HepG2 (cell line): ENCODE measurements around the gene MAPK12. TPM values are rescaled to one million over a fixed set of nuclear protein-coding genes. Genes with fewer than 3 reads are reported as not detected.
A peak's percentile ranks its signal among the peaks of the same experiment; 100 is the strongest.

Experiments
- CCDC6 ChIP-seq: sonication (generic); formaldehyde crosslinking; IDR thresholded peaks from 2 replicates; pipeline ENCODE4 v1.8.1; 2022; ENCODE audit warnings: mild to moderate bottlenecking, missing genetic modification reagents, moderate library complexity
- CREM ChIP-seq, 2 experiments: sonication (generic) in 1 of 2; formaldehyde crosslinking in 1 of 2; IDR thresholded peaks; 2 replicates each; pipeline versions ENCODE4 v1.4.0 to v1.6.1; 2016 to 2020; ENCODE audit warnings: antibody characterized with exemption in 1 of 2, mild to moderate bottlenecking in 1 of 2, missing genetic modification reagents in 1 of 2
- EHMT2 ChIP-seq: fragments of 200-600 bp; sonication (generic); IDR thresholded peaks from 2 replicates; pipeline ENCODE4 v1.7.0; 2017; ENCODE audit warnings: antibody characterized with exemption, low read depth, low read length, borderline replicate concordance
- GABPA ChIP-seq, 2 experiments: IDR thresholded peaks; 2 replicates each; pipeline ENCODE4 v1.6.1; 2011 to 2016; ENCODE audit warnings: low read depth in 2 of 2, low read length in 1 of 2, missing biosample characterization in 1 of 2, missing genetic modification characterization in 1 of 2
- HDAC2 ChIP-seq: sonication (generic); formaldehyde crosslinking; IDR thresholded peaks from 2 replicates; pipeline ENCODE4 v1.4.0; 2020; ENCODE audit warnings: missing genetic modification reagents
- IKZF4 ChIP-seq: sonication (generic); formaldehyde crosslinking; IDR thresholded peaks from 2 replicates; pipeline ENCODE4 v1.5.1; 2020; ENCODE audit warnings: borderline replicate concordance, mild to moderate bottlenecking, low read depth, missing genetic modification reagents; ENCODE audit errors: not compliant biosample characterization
- MAF1 ChIP-seq: sonication (generic); formaldehyde crosslinking; IDR thresholded peaks from 2 replicates; pipeline ENCODE4 v1.5.0; 2020; ENCODE audit warnings: missing genetic modification reagents, borderline replicate concordance
- MED1 ChIP-seq: sonication (generic); formaldehyde crosslinking; IDR thresholded peaks from 2 replicates; pipeline ENCODE4 v1.4.0; 2020; ENCODE audit warnings: missing genetic modification reagents
- MTA1 ChIP-seq: sonication (generic); formaldehyde crosslinking; IDR thresholded peaks from 2 replicates; pipeline ENCODE4 v1.4.0; 2020; ENCODE audit warnings: missing genetic modification reagents, mild to moderate bottlenecking, borderline replicate concordance
- MXD4 ChIP-seq: IDR thresholded peaks from 2 replicates; pipeline ENCODE4 v1.6.1; 2016; ENCODE audit warnings: mild to moderate bottlenecking, missing biosample characterization, missing genetic modification reagents
- NFATC3 ChIP-seq: sonication (generic); formaldehyde crosslinking; IDR thresholded peaks from 2 replicates; pipeline ENCODE4 v1.5.1; 2020; ENCODE audit warnings: mild to moderate bottlenecking, missing genetic modification reagents
- RAD21 ChIP-seq: fragments of 450-650 bp; formaldehyde crosslinking; IDR thresholded peaks from 2 replicates; pipeline ENCODE4 v1.5.0; 2020; ENCODE audit warnings: mild to moderate bottlenecking
- REL ChIP-seq: sonication (generic); formaldehyde crosslinking; conservative IDR thresholded peaks from 2 replicates; pipeline ENCODE4 v1.8.0; 2022; ENCODE audit warnings: mild to moderate bottlenecking, missing genetic modification reagents, moderate library complexity
- RXRA ChIP-seq: sonication (generic); formaldehyde crosslinking; IDR thresholded peaks from 2 replicates; pipeline ENCODE4 v1.5.1; 2020; ENCODE audit warnings: missing genetic modification reagents
- SRSF1 ChIP-seq: fragments of 200-400 bp; formaldehyde crosslinking; optimal IDR thresholded peaks from 2 replicates; pipeline ENCODE3; 2017; ENCODE audit warnings: mild to moderate bottlenecking, low read depth, low read length, moderate library complexity
- U2AF1 ChIP-seq: fragments of 200-400 bp; formaldehyde crosslinking; optimal IDR thresholded peaks from 2 replicates; pipeline ENCODE3; 2017; ENCODE audit warnings: mild to moderate bottlenecking, low read depth, low read length
- ZEB1 ChIP-seq: IDR thresholded peaks from 2 replicates; pipeline ENCODE4 v1.6.1; 2012; ENCODE audit warnings: mild to moderate bottlenecking, low read depth, inconsistent platforms; ENCODE audit not compliant: insufficient replicate concordance
- ZFP41 ChIP-seq: sonication (generic); formaldehyde crosslinking; IDR thresholded peaks from 2 replicates; pipeline ENCODE4 v1.4.0; 2020; ENCODE audit warnings: mild to moderate bottlenecking, missing genetic modification reagents, borderline replicate concordance
- ZFP90 ChIP-seq: sonication (generic); formaldehyde crosslinking; IDR thresholded peaks from 2 replicates; pipeline ENCODE4 v1.8.0; 2022; ENCODE audit warnings: missing genetic modification reagents, mild to moderate bottlenecking, inconsistent platforms, borderline replicate concordance
- ZNF431 ChIP-seq: sonication (generic); formaldehyde crosslinking; IDR thresholded peaks from 2 replicates; pipeline ENCODE4 v1.9.0; 2022; ENCODE audit warnings: missing genetic modification reagents, low read depth, mild to moderate bottlenecking, borderline replicate concordance
- ZNF780A ChIP-seq: sonication (generic); formaldehyde crosslinking; IDR thresholded peaks from 2 replicates; pipeline ENCODE4 v1.8.0; 2022; ENCODE audit warnings: mild to moderate bottlenecking, missing genetic modification reagents, moderate library complexity
- ZSCAN29 ChIP-seq: sonication (generic); formaldehyde crosslinking; conservative IDR thresholded peaks from 2 replicates; pipeline ENCODE4 v1.4.0; 2020; ENCODE audit warnings: mild to moderate bottlenecking, missing genetic modification reagents
- polyA plus RNA-seq, 8 experiments: library from polyadenylated mRNA; depleted of rRNA in 3 of 8; stranded (reverse) in 7 of 8; unstranded in 1 of 8; fragments of >200 nt; fragmentation: Illumina TruSeq in 4 of 8; extraction: Trizol in 4 of 8; gene quantifications; 2 replicates each; pipeline versions ENCODE4 v1.2.1 to v1.2.3, GENCODE V29; 2011 to 2016; ENCODE audit warnings: low read depth in 4 of 8, missing spikeins in 1 of 8, mixed read lengths in 1 of 8; ENCODE audit not compliant: insufficient read depth in 1 of 8
- total RNA-seq, 5 experiments: library from RNA; depleted of rRNA; stranded (reverse); fragments of >200 nt; fragmentation: Illumina TruSeq; extraction: Trizol; gene quantifications; 2 replicates each; pipeline ENCODE4 v1.2.3, GENCODE V29; 2016; ENCODE audit warnings: low read depth in 1 of 5
- TF ChIP-seq, protein P1 (sequence below): IDR thresholded peaks from 2 replicates; pipeline ENCODE4 v1.6.1; 2016; ENCODE audit warnings: missing genetic modification reagents, missing compliant biosample characterization
- TF ChIP-seq, protein P2 (sequence below): sonication (generic); formaldehyde crosslinking; IDR thresholded peaks from 2 replicates; pipeline ENCODE4 v1.9.0; 2022; ENCODE audit warnings: low read depth, missing genetic modification reagents
- TF ChIP-seq, protein P3 (sequence below): fragments of 450-650 bp; IDR thresholded peaks from 2 replicates; pipeline ENCODE4 v1.6.1; 2016

The MAPK12 gene
- total and polyA plus RNA-seq, 2 of the 13 experiments (the other 11 are each of a cell fraction or from before 2014, with no cell fraction given), result 22.2 to 23.3 TPM

DNA sequence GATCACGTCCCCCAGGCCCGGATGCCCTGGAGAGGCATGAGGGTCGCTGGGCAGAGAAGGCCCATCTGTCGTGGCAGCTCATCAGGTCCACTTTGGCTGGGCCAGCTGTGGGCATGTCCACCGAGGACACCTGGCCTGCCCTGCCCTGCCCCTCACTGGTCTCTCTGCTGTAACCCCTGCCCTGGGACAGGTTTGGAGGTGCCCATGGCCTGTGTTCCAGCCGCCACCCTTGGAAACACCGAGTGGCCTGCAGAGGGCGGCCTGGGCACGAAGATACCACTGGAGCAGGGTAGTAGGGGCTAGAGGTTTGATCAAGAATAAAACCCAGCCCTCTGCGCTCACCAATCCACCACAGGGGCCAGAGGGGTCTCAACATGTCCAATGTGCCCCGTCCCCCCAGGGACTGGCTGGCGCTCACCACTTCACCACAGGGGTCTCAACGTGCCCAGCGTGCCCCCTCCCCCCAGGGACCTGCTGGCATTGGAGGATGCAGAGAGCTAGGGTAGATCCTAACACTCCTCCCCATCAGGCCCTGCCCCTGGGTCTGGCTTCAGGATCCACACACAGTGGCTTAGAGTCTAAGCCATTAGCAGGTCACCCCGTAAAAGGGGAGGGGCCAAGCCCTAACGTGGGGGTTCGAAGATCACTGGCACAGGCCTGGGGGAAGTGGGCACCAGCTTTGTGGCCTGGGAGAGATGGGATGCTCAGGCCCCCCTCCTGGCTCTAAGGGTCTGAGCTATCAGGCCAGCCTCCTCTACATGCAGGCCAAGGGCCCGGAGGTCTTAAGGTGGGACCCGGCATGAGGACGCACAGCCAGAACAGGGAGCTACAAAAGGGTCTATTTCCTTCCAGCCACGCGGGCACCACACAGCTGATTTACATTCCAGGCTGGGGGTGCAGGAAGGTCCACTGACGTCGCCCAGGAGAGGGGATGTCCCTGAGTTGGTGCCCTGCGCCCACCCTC is 9.1 kb downstream of the MAPK12 start (continued):
- TF ChIP-seq, protein P1, sequence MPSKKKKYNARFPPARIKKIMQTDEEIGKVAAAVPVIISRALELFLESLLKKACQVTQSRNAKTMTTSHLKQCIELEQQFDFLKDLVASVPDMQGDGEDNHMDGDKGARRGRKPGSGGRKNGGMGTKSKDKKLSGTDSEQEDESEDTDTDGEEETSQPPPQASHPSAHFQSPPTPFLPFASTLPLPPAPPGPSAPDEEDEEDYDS (CRISPR knock-in tag), result no peak
- TF ChIP-seq EHMT2, result no peak
- TF ChIP-seq, protein P2, sequence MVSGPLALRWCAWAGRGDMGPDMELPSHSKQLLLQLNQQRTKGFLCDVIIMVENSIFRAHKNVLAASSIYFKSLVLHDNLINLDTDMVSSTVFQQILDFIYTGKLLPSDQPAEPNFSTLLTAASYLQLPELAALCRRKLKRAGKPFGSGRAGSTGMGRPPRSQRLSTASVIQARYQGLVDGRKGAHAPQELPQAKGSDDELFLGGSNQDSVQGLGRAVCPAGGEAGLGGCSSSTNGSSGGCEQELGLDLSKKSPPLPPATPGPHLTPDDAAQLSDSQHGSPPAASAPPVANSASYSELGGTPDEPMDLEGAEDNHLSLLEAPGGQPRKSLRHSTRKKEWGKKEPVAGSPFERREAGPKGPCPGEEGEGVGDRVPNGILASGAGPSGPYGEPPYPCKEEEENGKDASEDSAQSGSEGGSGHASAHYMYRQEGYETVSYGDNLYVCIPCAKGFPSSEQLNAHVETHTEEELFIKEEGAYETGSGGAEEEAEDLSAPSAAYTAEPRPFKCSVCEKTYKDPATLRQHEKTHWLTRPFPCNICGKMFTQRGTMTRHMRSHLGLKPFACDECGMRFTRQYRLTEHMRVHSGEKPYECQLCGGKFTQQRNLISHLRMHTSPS (CRISPR knock-in tag), result peak; percentile 64
- TF ChIP-seq CREM (IDR thresholded peaks at IDR 0.05), result no peak
- TF ChIP-seq CREM (CRISPR knock-in tag; IDR thresholded peaks at IDR 0.05), result no peak
- TF ChIP-seq ZFP90, result 0 out of 2 replicates have a peak, but pooled peaks have one; percentile 28
- no peak for TF ChIP-seq ZNF780A (CRISPR knock-in tag)
- no peak for TF ChIP-seq GABPA (IDR thresholded peaks at IDR 0.05; ENCODE audit: low read depth, low read length)
- no peak for TF ChIP-seq GABPA (CRISPR knock-in tag; IDR thresholded peaks at IDR 0.05; ENCODE audit: low read depth)
- no peak for TF ChIP-seq NFATC3
- TF ChIP-seq ZNF431, result no peak
- no peak for TF ChIP-seq ZFP41 (CRISPR knock-in tag)
- no peak for TF ChIP-seq ZSCAN29 (CRISPR knock-in tag)
- TF ChIP-seq HDAC2, result 0 out of 2 replicates have a peak, but pooled peaks have one; percentile 7
- no peak for TF ChIP-seq MXD4 (CRISPR knock-in tag)
- TF ChIP-seq CCDC6 (CRISPR knock-in tag), result no peak
- TF ChIP-seq, protein P3, sequence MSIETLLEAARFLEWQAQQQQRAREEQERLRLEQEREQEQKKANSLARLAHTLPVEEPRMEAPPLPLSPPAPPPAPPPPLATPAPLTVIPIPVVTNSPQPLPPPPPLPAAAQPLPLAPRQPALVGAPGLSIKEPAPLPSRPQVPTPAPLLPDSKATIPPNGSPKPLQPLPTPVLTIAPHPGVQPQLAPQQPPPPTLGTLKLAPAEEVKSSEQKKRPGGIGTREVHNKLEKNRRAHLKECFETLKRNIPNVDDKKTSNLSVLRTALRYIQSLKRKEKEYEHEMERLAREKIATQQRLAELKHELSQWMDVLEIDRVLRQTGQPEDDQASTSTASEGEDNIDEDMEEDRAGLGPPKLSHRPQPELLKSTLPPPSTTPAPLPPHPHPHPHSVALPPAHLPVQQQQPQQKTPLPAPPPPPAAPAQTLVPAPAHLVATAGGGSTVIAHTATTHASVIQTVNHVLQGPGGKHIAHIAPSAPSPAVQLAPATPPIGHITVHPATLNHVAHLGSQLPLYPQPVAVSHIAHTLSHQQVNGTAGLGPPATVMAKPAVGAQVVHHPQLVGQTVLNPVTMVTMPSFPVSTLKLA, result no peak
- TF ChIP-seq SRSF1, result peak; percentile 42
- no peak for TF ChIP-seq RXRA (CRISPR knock-in tag)
- no peak for TF ChIP-seq REL
- no peak for TF ChIP-seq MTA1 (CRISPR knock-in tag)
- no peak for TF ChIP-seq IKZF4
- TF ChIP-seq U2AF1, result peak; percentile 78
- no peak for TF ChIP-seq MAF1
- peak; percentile 67; the same call in 1 of the 2 replicates for TF ChIP-seq RAD21 (CRISPR knock-in tag)
- TF ChIP-seq MED1 (CRISPR knock-in tag), result no peak
- TF ChIP-seq ZEB1, result no peak
